Thyroid gland (tissue), 4 donors: ENCODE results near the gene ZAR1L. TPM values are rescaled to one million over a fixed set of nuclear protein-coding genes. Genes with fewer than 3 reads are reported as not detected.
"Not testable (repeated sequence)": the region's sequence is repeated elsewhere in the genome, so short reads cannot be mapped to it uniquely, and the experiment has no call there.

ENCODE experiments used
- DNase-seq, 2 donors: peaks; one replicate each; pipeline ENCODE4 v3.0.0-alpha.2; 2019
- H3K27ac ChIP-seq, 3 donors: fragments of 200-600 bp; sonication (generic); 1 replicate in 2 of 3; 2 replicates in 1 of 3; pipeline ENCODE4 v1.5.1; 2016 to 2019; ENCODE audit warnings: mild to moderate bottlenecking in 1 of 3, moderate library complexity in 1 of 3
- H3K27me3 ChIP-seq: fragments of 200-600 bp; sonication (generic); one replicate; pipeline ENCODE4 v1.5.1; 2019
- H3K36me3 ChIP-seq, 2 donors: fragments of 200-600 bp; sonication (generic); one replicate each; pipeline ENCODE4 v1.5.1; 2016 to 2019
- H3K4me1 ChIP-seq, 2 donors: fragments of 200-600 bp; sonication (generic); one replicate each; pipeline ENCODE4 v1.5.1; 2017 to 2019
- H3K4me3 ChIP-seq, 3 donors: fragments of 200-600 bp; sonication (generic); replicated peaks in 1 of 3; 1 replicate in 2 of 3; 2 replicates in 1 of 3; pipeline ENCODE4 v1.5.1; 2016; ENCODE audit warnings: mild to moderate bottlenecking in 1 of 3
- H3K9me3 ChIP-seq: fragments of 200-600 bp; sonication (generic); one replicate; pipeline ENCODE4 v1.5.1; 2017
- POLR2A ChIP-seq, 2 donors: fragments of 450-650 bp; IDR thresholded peaks; one replicate each; pipeline ENCODE4 v1.6.1; 2017; ENCODE audit warnings: antibody characterized with exemption in 2 of 2, mild to moderate bottlenecking in 2 of 2, moderate library complexity in 1 of 2
- WGBS, 2 donors: methylation state at CpG; one replicate each; pipeline ENCODE4 v1.1.5; 2017; 5-methylcytosine and 5-hydroxymethylcytosine counted together
- intact Hi-C: fragments of 100-400 bp; cut with DNase I; formaldehyde crosslinking; loops from one replicate; pipeline ENCODE4 v1.15.1; 2023
- total RNA-seq, 4 donors: library from RNA; depleted of rRNA; stranded (reverse); fragments of >200 nt; gene quantifications; one replicate each; pipeline ENCODE4 v1.2.3, GENCODE V29; 2016
- TF ChIP-seq, protein P1 (sequence below), 6 experiments: fragments of 200-600 bp in 3 of 6; fragments of 450-650 bp in 3 of 6; sonication (generic) in 3 of 6; IDR thresholded peaks; one replicate each; pipeline ENCODE4 v1.5.1; 2016 to 2019; ENCODE audit warnings: antibody characterized with exemption in 6 of 6, mild to moderate bottlenecking in 2 of 6, inconsistent platforms in 1 of 6, moderate library complexity in 1 of 6

The ZAR1L gene
- not detected for total RNA-seq

DNA sequence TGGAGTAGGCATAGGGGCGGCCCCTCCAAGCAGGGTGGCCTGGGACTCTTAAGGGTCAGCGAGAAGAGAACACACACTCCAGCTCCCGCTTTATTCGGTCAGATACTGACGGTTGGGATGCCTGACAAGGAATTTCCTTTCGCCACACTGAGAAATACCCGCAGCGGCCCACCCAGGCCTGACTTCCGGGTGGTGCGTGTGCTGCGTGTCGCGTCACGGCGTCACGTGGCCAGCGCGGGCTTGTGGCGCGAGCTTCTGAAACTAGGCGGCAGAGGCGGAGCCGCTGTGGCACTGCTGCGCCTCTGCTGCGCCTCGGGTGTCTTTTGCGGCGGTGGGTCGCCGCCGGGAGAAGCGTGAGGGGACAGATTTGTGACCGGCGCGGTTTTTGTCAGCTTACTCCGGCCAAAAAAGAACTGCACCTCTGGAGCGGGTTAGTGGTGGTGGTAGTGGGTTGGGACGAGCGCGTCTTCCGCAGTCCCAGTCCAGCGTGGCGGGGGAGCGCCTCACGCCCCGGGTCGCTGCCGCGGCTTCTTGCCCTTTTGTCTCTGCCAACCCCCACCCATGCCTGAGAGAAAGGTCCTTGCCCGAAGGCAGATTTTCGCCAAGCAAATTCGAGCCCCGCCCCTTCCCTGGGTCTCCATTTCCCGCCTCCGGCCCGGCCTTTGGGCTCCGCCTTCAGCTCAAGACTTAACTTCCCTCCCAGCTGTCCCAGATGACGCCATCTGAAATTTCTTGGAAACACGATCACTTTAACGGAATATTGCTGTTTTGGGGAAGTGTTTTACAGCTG is at the start of gene ZAR1L, which contains the start of gene BRCA2:
Gene ZAR1L (minus strand): TSS at position 126 of the 790 bp plus-strand sequence. CDS start 3,438 bp downstream, outside the sequence.
Gene BRCA2 (plus strand): TSS at position 271 of the 790 bp plus-strand sequence. CDS start 953 bp downstream, outside the sequence.
- WGBS, 2 donors, result 1% methylated on average over 20 to 28 of the region's 60 CpGs
- intact Hi-C loops, result no loop called here
- peaks cover 0 to 5% of the 10 kb centered on the region in 2 donors for H3K4me1 ChIP-seq
- no peaks in the 10 kb centered on the region for H3K9me3 ChIP-seq
- peak in 1 of 2 donors; percentile 74 for TF ChIP-seq POLR2A (IDR thresholded peaks at IDR 0.05)
- TF ChIP-seq, protein P1, sequence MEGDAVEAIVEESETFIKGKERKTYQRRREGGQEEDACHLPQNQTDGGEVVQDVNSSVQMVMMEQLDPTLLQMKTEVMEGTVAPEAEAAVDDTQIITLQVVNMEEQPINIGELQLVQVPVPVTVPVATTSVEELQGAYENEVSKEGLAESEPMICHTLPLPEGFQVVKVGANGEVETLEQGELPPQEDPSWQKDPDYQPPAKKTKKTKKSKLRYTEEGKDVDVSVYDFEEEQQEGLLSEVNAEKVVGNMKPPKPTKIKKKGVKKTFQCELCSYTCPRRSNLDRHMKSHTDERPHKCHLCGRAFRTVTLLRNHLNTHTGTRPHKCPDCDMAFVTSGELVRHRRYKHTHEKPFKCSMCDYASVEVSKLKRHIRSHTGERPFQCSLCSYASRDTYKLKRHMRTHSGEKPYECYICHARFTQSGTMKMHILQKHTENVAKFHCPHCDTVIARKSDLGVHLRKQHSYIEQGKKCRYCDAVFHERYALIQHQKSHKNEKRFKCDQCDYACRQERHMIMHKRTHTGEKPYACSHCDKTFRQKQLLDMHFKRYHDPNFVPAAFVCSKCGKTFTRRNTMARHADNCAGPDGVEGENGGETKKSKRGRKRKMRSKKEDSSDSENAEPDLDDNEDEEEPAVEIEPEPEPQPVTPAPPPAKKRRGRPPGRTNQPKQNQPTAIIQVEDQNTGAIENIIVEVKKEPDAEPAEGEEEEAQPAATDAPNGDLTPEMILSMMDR (IDR thresholded peaks at IDR 0.05), result no peak
- no peaks in the 10 kb centered on the region for H3K27me3 ChIP-seq
- peak within 1 kb of the TSS; percentile 76 to 93 (median 92) for H3K27ac ChIP-seq
- H3K36me3 ChIP-seq, result no peaks in the 10 kb centered on the region
- peak within 1 kb of the TSS; percentile 22 to 53 (median 36) for H3K4me3 ChIP-seq
- DNase-seq, result peak; percentile 90 to 91

DNA sequence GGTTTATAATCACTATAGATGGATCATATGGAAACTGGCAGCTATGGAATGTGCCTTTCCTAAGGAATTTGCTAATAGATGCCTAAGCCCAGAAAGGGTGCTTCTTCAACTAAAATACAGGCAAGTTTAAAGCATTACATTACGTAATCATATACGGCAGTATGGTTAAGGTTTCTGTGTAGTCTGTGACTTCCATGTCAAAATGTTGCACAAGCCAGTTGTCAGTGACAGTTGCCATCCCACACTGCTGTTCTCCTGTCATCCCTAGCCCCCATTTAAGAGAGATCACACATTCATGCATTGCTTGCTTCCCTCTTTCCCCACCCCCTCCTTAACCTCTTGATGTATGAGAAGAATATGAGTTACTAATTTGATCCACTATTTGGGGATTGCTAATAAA is 47.4 kb upstream of the ZAR1L start:
- Histone ChIP-seq H3K27me3 (no peaks in the 10 kb centered on the region), H3K9me3 (no peaks in the 10 kb centered on the region), H3K4me3 (no peak overlapping the region), H3K36me3 (no peaks in the 10 kb centered on the region), H3K27ac (no peak overlapping the region), H3K4me1 (no peaks in the 10 kb centered on the region)
- no peak for TF ChIP-seq POLR2A (IDR thresholded peaks at IDR 0.05)
- TF ChIP-seq, protein P1 (IDR thresholded peaks at IDR 0.05), result no peak
- intact Hi-C loops, result no loop called here
- 94 to 98% methylated on average over 2 of the region's 2 CpGs for WGBS, 2 donors
- no peak for DNase-seq

- H3K9me3 ChIP-seq, DNase-seq, H3K27me3 ChIP-seq, H3K36me3 ChIP-seq, intact Hi-C loops, H3K4me3 ChIP-seq, H3K27ac ChIP-seq, H3K4me1 ChIP-seq: not testable (repeated sequence)
- WGBS, 2 donors, result 94 to 96% methylated on average over 8 of the region's 8 CpGs
These were observed 40.8 kb upstream of the ZAR1L start for GRCh38 chr13:32355935-32356334.

DNA sequence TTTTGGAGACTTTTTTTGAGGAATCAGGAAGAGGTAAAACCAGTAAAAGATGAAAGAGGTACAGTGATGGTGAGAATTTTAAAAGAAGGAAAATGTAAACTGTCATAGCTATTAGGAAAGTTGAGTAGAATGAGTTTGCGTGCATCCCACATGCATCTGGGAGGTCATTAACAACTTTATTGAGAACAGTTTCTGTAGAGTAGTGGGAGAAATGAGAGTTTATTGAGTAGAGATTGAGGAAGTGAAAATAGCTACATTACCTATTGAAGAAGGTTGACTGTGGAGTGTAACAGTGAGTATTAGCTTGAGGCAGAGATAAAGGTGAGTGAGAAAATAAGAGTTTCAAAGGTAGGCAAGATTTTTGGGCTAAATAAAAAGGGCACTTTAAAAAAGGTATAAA is 38.9 kb upstream of the ZAR1L start:
- intact Hi-C loops, result no loop called here

DNA sequence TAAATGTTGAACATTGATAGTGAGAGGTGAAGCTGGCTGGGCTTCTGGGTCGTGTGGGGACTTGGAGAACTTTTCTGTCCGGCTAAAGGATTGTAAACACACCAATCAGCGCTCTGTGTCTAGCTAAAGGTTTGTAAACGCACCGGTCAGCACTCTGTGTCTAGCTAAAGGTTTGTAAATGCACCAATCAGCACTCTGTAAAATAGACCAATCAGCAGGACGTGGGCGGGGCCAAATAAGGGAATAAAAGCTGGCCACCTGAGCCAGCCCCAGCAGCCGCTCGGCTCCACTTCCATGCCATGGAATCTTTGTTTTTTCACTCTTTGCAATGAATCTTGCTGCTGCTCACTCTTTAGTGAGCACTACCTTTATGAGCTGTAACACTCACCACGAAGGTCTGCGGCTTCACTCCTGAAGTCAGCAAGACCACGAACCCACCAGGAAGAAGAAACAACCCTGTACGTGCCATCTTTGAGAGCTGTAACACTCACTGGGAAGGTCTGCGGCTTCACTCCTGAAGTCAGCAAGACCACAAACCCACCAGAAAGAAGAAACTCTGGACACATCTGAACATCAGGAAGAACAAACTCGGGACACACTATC is 35.8 kb upstream of the ZAR1L start:
- H3K4me1 ChIP-seq, intact Hi-C loops, H3K9me3 ChIP-seq, H3K36me3 ChIP-seq, DNase-seq, H3K4me3 ChIP-seq, H3K27ac ChIP-seq, H3K27me3 ChIP-seq: not testable (repeated sequence)
- 94 to 97% methylated on average over 15 of the region's 15 CpGs for WGBS, 2 donors

More for the DNA sequence above, 38.9 kb upstream of the ZAR1L start:
- no peak overlapping the region for H3K4me3 ChIP-seq
- TF ChIP-seq, protein P1 (IDR thresholded peaks at IDR 0.05), result no peak
- TF ChIP-seq POLR2A (IDR thresholded peaks at IDR 0.05), result no peak
- no peaks in the 10 kb centered on the region for H3K9me3 ChIP-seq
- H3K27me3 ChIP-seq, result no peaks in the 10 kb centered on the region
- WGBS, 2 donors, result 95 to 97% methylated on average over 1 of the region's 1 CpG
- DNase-seq, result no peak
- no peaks in the 10 kb centered on the region for H3K4me1 ChIP-seq
- H3K36me3 ChIP-seq, result no peaks in the 10 kb centered on the region
- no peak overlapping the region for H3K27ac ChIP-seq

GRCh38 chr13:32347651-32348050 is 32.5 kb upstream of the ZAR1L start:
- Histone ChIP-seq H3K4me3 (no peak overlapping the region), H3K9me3 (no peaks in the 10 kb centered on the region), H3K36me3 (no peaks in the 10 kb centered on the region), H3K27ac (no peak overlapping the region), H3K4me1 (no peaks in the 10 kb centered on the region), H3K27me3 (no peaks in the 10 kb centered on the region)
- WGBS, 2 donors, result 41 to 95% methylated on average over 1 of the region's 1 CpG
- no peak for TF ChIP-seq POLR2A (IDR thresholded peaks at IDR 0.05)
- TF ChIP-seq, protein P1 (IDR thresholded peaks at IDR 0.05), result no peak
- intact Hi-C loops, result no loop called here
- no peak for DNase-seq
